Vagina (tissue), 2 donors: Measurements from ENCODE around the gene SLC39A11.

ENCODE experiments used
- POLR2A ChIP-seq, 2 donors: fragments of 450-650 bp; IDR thresholded peaks; one replicate each; pipeline ENCODE4 v1.6.1; 2017; ENCODE audit warnings: antibody characterized with exemption in 2 of 2, mild to moderate bottlenecking in 2 of 2, moderate library complexity in 2 of 2
- POLR2AphosphoS5 ChIP-seq, 2 donors: sonication (generic); formaldehyde crosslinking; IDR thresholded peaks; one replicate each; pipeline ENCODE4 v1.9.0; 2017; ENCODE audit warnings: antibody characterized with exemption in 2 of 2, mild to moderate bottlenecking in 2 of 2, low read depth in 1 of 2; ENCODE audit not compliant: insufficient read depth in 1 of 2
- TF ChIP-seq, protein P1 (sequence below), 3 experiments: fragments of 450-650 bp in 2 of 3; fragments of 200-600 bp in 1 of 3; sonication (generic) in 1 of 3; IDR thresholded peaks; one replicate each; pipeline ENCODE4 v1.5.1; 2017 to 2019; ENCODE audit warnings: antibody characterized with exemption in 3 of 3, mild to moderate bottlenecking in 2 of 3, moderate library complexity in 2 of 3

DNA sequence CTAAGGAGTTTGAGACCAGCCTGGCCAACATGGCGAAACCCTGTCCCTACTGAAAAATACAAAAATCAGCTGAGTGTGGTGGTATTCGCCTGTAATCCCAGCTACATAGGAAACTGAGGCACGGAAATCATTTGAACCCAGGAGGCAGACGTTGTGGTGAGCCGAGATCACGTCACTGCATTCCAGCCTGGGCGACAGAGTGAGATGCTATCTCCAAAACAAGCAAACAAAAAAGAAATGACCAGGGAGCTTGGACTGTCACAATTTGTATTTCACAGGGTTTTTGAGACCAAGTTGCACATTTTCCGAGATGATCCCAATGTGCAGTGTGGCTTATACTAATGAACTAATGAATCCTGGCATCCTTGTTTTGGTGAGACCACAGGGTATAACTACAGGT is 156.5 kb downstream of the SLC39A11 start:
- TF ChIP-seq, protein P1, sequence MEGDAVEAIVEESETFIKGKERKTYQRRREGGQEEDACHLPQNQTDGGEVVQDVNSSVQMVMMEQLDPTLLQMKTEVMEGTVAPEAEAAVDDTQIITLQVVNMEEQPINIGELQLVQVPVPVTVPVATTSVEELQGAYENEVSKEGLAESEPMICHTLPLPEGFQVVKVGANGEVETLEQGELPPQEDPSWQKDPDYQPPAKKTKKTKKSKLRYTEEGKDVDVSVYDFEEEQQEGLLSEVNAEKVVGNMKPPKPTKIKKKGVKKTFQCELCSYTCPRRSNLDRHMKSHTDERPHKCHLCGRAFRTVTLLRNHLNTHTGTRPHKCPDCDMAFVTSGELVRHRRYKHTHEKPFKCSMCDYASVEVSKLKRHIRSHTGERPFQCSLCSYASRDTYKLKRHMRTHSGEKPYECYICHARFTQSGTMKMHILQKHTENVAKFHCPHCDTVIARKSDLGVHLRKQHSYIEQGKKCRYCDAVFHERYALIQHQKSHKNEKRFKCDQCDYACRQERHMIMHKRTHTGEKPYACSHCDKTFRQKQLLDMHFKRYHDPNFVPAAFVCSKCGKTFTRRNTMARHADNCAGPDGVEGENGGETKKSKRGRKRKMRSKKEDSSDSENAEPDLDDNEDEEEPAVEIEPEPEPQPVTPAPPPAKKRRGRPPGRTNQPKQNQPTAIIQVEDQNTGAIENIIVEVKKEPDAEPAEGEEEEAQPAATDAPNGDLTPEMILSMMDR (IDR thresholded peaks at IDR 0.05): no peak
- TF ChIP-seq POLR2AphosphoS5 (IDR thresholded peaks at IDR 0.05; ENCODE audit: insufficient read depth in 1 of 2, low read depth in 1 of 2) (no peak), POLR2A (IDR thresholded peaks at IDR 0.05) (no peak)
